ENCODE results near the gene DDX27. TPM values are rescaled to one million over a fixed set of nuclear protein-coding genes. Genes with fewer than 3 reads are reported as not detected.

Gene DDX27
- total RNA-seq, 1 experiment from 2014 or later, result 114 TPM

GRCh38 chr20:49272654-49273053, 53.4 kb downstream of the DDX27 start:
- Histone ChIP-seq H3K4me1 (peaks cover 28% of the 10 kb centered on the region), H3K36me3 (peaks cover 77% of the 10 kb centered on the region), H3K9me3 (replicated peaks) (0 out of 2 replicates have a peak, but pooled peaks cover 2% of the 10 kb centered on the region), H3K27me3 (no peaks in the 10 kb centered on the region), H3K4me3 (no peak overlapping the region), H3K27ac (no peak overlapping the region)
- DNase-seq, result no peak

DNA sequence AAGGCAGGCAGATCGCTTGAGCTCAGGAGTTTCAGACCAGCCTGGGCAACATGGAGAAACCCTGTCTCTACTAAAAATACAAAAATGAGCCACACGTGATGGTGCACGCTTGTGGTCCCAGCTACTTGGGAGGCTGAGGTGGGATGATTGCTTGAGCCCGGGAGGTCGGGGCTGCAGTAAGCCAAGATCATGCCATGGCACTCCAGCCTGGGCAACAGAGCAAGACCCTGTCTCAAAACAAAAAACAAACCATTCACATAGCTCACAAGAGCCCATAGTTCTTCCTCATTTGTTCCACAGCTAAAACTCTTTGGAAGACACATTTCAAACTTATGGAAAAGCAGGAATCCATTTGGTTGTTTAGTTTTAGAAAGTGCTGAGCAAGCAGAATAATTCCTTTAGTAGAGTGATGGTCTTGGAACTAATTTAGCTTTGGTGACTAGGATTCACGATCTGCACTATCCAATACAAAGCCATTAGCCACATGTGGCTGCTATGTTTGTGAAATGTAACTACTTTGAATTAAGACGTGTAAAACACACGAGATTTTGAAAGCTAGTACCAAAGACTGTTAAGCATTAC, 54.6 kb downstream of the DDX27 start:
- Histone ChIP-seq H3K27me3 (no peaks in the 10 kb centered on the region), H3K27ac (no peak overlapping the region), H3K4me1 (peaks cover 23% of the 10 kb centered on the region), H3K4me3 (no peak overlapping the region), H3K36me3 (peaks cover 70% of the 10 kb centered on the region), H3K9me3 (replicated peaks) (0 out of 2 replicates have a peak, but pooled peaks cover 2% of the 10 kb centered on the region)
- no peak for DNase-seq

- Histone ChIP-seq H3K27me3 (no peaks in the 10 kb centered on the region), H3K4me3 (no peak overlapping the region), H3K36me3 (peaks cover 70% of the 10 kb centered on the region), H3K9me3 (replicated peaks) (peaks cover 5% of the 10 kb centered on the region; the same call in 1 of the 2 replicates), H3K4me1 (peaks cover 23% of the 10 kb centered on the region), H3K27ac (no peak overlapping the region)
- no peak for DNase-seq
Observed at GRCh38 chr20:49275216-49275615, 56.0 kb downstream of the DDX27 start.

GRCh38 chr20:49275636-49276035, 56.4 kb downstream of the DDX27 start:
- H3K4me1 ChIP-seq, result peaks cover 23% of the 10 kb centered on the region
- DNase-seq, result no peak
- no peaks in the 10 kb centered on the region for H3K27me3 ChIP-seq
- no peak overlapping the region for H3K4me3 ChIP-seq
- peaks cover 70% of the 10 kb centered on the region for H3K36me3 ChIP-seq
- no peak overlapping the region for H3K27ac ChIP-seq
- peaks cover 8% of the 10 kb centered on the region for H3K9me3 ChIP-seq (replicated peaks)

DNA sequence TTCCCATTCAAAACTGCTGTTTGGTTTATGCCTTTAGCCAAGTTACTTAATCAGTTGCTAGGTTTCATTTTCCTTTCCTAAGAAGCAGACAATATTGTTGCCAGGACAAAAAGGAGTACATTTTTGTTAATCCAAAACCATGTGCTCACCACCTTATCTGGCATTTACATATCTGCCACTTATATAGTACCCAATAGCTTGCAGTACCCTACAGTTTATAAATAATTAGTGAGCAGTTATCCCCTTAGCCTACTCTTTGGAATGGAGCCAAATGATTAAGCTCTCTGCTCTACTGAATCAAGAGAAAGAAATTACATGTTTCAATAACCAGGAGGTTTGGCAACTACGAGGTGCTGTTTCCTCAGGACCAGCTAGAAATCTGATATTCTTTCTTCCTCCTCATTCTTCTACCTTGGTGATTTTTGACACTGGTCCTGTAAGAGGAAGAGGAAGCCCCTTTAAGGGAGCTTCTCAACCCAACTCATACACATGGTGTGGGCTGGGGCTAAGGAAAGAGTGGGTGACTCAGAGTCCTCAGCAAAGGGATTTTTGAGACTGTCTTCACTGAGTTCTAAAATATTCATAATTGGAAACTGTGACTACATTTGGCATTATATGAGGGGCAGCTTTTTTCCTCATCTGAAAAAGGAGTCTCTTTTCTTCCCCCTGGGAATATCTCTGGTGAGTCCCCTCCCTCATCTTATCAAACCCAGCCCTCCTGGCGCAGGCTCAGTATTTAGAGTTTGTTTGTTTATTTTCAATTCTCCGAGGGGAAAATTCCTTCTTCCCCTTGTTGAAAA, 57.1 kb downstream of the DDX27 start:
- H3K4me1 ChIP-seq, result peaks cover 26% of the 10 kb centered on the region
- H3K4me3 ChIP-seq, result peak overlapping the region; percentile 87
- H3K9me3 ChIP-seq (replicated peaks), result peaks cover 12% of the 10 kb centered on the region
- H3K36me3 ChIP-seq, result peaks cover 70% of the 10 kb centered on the region
- H3K27ac ChIP-seq, result peak overlapping the region; percentile 87; the same call in 1 of the 2 replicates
- no peaks in the 10 kb centered on the region for H3K27me3 ChIP-seq
- DNase-seq, result peak; percentile 49 to 68

- H3K36me3 ChIP-seq, result peaks cover 72% of the 10 kb centered on the region
- DNase-seq, result peak; percentile 45 to 61
- no peaks in the 10 kb centered on the region for H3K27me3 ChIP-seq
- H3K27ac ChIP-seq, result peak overlapping the region; percentile 87; the same call in 1 of the 2 replicates
- H3K4me1 ChIP-seq, result peaks cover 33% of the 10 kb centered on the region
- peaks cover 12% of the 10 kb centered on the region for H3K9me3 ChIP-seq (replicated peaks)
- H3K4me3 ChIP-seq, result peak overlapping the region; percentile 87
Observed at GRCh38 chr20:49276961-49277785, 58.0 kb downstream of the DDX27 start.

GRCh38 chr20:49277786-49278035, 58.5 kb downstream of the DDX27 start:
- H3K36me3 ChIP-seq, result peaks cover 72% of the 10 kb centered on the region
- H3K27me3 ChIP-seq, result no peaks in the 10 kb centered on the region
- no peak for DNase-seq
- H3K27ac ChIP-seq, result peak overlapping the region; percentile 87
- H3K4me1 ChIP-seq, result peaks cover 39% of the 10 kb centered on the region
- H3K4me3 ChIP-seq, result peak overlapping the region; percentile 87
- H3K9me3 ChIP-seq (replicated peaks), result peaks cover 12% of the 10 kb centered on the region

DNA sequence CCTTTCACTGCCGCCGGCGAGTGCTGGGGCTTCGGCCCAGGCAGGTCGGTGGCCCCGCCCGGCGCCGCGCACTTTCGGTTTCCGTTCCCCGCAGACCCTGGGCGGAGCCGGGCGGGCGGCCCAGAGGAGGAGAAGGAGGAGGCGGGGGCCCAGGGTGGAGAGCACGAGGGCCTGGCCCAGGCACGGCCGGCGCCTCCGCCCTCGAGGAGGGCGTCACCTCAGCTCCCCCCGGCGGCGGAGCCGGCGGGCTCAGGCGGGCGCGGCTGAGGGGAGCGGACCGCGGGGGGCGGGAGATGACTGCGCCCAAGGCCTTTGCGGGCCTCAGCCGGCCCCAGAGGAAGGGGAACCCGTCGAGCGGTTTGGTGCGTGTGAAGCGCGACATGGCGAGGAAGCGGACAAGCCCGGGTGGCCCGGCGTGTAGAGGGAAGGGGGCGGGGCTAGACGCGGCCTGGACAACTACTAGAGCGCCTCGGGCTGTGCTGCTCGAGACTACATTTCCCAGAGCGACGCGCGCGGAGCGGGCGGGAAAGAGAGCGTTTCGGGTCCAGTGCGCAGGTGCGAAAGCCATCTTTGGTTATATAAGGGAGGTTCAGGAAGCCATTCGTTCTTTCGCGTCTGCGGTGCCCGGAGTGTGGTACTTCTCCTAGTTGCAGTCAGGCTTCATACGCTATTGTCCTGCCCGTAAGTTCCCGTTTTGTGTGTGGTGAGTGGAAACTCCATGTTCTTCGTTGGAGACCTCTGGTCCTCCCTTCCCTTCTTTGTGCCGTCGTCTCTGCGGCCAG, 59.0 kb downstream of the DDX27 start, which contains the start of gene ZNFX1:
Gene ZNFX1 (minus strand): TSS at position 22 of the 782 bp plus-strand sequence. CDS start 2,218 bp downstream, outside the sequence.
- DNase-seq, result peak; percentile 100
- peaks cover 74% of the 10 kb centered on the region for H3K36me3 ChIP-seq

GRCh38 chr20:49278818-49279676, 59.8 kb downstream of the DDX27 start:
- Histone ChIP-seq H3K36me3 (peaks cover 74% of the 10 kb centered on the region), H3K4me3 (peak overlapping the region; percentile 87), H3K27ac (peak overlapping the region; percentile 87), H3K9me3 (replicated peaks) (peaks cover 12% of the 10 kb centered on the region), H3K27me3 (no peaks in the 10 kb centered on the region), H3K4me1 (peaks cover 52% of the 10 kb centered on the region)
- peak; percentile 48 to 70 for DNase-seq

More for the DNA sequence above, 59.0 kb downstream of the DDX27 start, which contains the start of gene ZNFX1:
- peaks cover 12% of the 10 kb centered on the region for H3K9me3 ChIP-seq (replicated peaks)
- peak within 1 kb of the TSS; percentile 87 for H3K4me3 ChIP-seq
- peaks cover 44% of the 10 kb centered on the region for H3K4me1 ChIP-seq
- peak within 1 kb of the TSS; percentile 87 for H3K27ac ChIP-seq
- H3K27me3 ChIP-seq, result no peaks in the 10 kb centered on the region

GRCh38 chr20:49279677-49280462, 60.7 kb downstream of the DDX27 start:
- H3K36me3 ChIP-seq, result peaks cover 75% of the 10 kb centered on the region
- DNase-seq, result peak in 1 of 2 experiments; percentile 49

GRCh38 chr20:49280463-49281058, 61.3 kb downstream of the DDX27 start:
- H3K4me1 ChIP-seq, result peaks cover 58% of the 10 kb centered on the region
- peaks cover 76% of the 10 kb centered on the region for H3K36me3 ChIP-seq
- H3K27ac ChIP-seq, result peak overlapping the region; percentile 87; the same call in 1 of the 2 replicates
- no peaks in the 10 kb centered on the region for H3K27me3 ChIP-seq
- H3K9me3 ChIP-seq (replicated peaks), result peaks cover 12% of the 10 kb centered on the region
- peak in 1 of 2 experiments; percentile 40 for DNase-seq
- H3K4me3 ChIP-seq, result peak overlapping the region; percentile 87

More at GRCh38 chr20:49279677-49280462, 60.7 kb downstream of the DDX27 start:
- Histone ChIP-seq H3K4me3 (peak overlapping the region; percentile 87), H3K27ac (peak overlapping the region; percentile 87), H3K4me1 (peaks cover 54% of the 10 kb centered on the region), H3K27me3 (no peaks in the 10 kb centered on the region), H3K9me3 (replicated peaks) (peaks cover 12% of the 10 kb centered on the region)

Measured in SJCRH30 (cell line).